Brain microvascular endothelial cell (primary cell): ENCODE results near the gene TMEM238L.

Experiments
- DNase-seq: peaks from one replicate; pipeline ENCODE4 v3.0.0-alpha.2; 2020
- H3K27ac ChIP-seq: fragments of 250-450 bp; sonication (Bioruptor Pico); 2 replicates; pipeline ENCODE4 v1.5.1; 2020; ENCODE audit warnings: mild to moderate bottlenecking, moderate library complexity
- H3K27me3 ChIP-seq: fragments of 250-450 bp; sonication (Bioruptor Pico); replicated peaks from 2 replicates; pipeline ENCODE4 v1.5.1; 2020; ENCODE audit warnings: mild to moderate bottlenecking
- H3K36me3 ChIP-seq: fragments of 250-450 bp; sonication (Bioruptor Pico); replicated peaks from 2 replicates; pipeline ENCODE4 v1.5.1; 2020; ENCODE audit warnings: mild to moderate bottlenecking
- H3K4me3 ChIP-seq: 2 replicates; pipeline ENCODE4 v1.5.1; 2011; ENCODE audit warnings: low read depth, mild to moderate bottlenecking, control low read depth, low read length, moderate library complexity
- CTCF ChIP-seq: IDR thresholded peaks from 2 replicates; pipeline ENCODE4 v1.5.1; 2011; ENCODE audit warnings: low read depth, mild to moderate bottlenecking, moderate library complexity, low read length, control low read depth, inconsistent platforms; ENCODE audit errors: missing control alignments
- in situ Hi-C: cut with HindIII; loops from 2 replicates; pipeline ENCODE4 v1.10.0; 2017; ENCODE audit warnings: low sequenced_read_pairs, low pct_ligation_motif_present

Gene TMEM238L

GRCh38 chr17:10748531-10749181, 55.2 kb downstream of the TMEM238L start:
- H3K27me3 ChIP-seq, result no peaks in the 10 kb centered on the region
- no peak for DNase-seq
- H3K36me3 ChIP-seq, result no peaks in the 10 kb centered on the region
- H3K4me3 ChIP-seq, result no peak overlapping the region
- no peak for TF ChIP-seq CTCF
- in situ Hi-C loops, result loop anchor here (25.0 kb wide), 1 partner anchor 1239 kb away; the partner anchor contains the start of gene ZNF18
- H3K27ac ChIP-seq, result no peak overlapping the region

GRCh38 chr17:10745231-10745630, 58.7 kb downstream of the TMEM238L start:
- no peak for TF ChIP-seq CTCF
- Histone ChIP-seq H3K27me3 (no peaks in the 10 kb centered on the region), H3K27ac (no peak overlapping the region), H3K36me3 (no peaks in the 10 kb centered on the region), H3K4me3 (no peak overlapping the region)
- DNase-seq, result no peak
- in situ Hi-C loops, result loop anchor here (25.0 kb wide), 1 partner anchor 1242 kb away; the partner anchor contains the start of gene ZNF18
